Amygdala (tissue), 56 donors: ENCODE measurements around the gene ZNF182.

Source experiments
- DNase-seq, 56 donors: peaks; one replicate each; lab custom pipeline; 2025; lab: John Stamatoyannopoulos, UW

ZNF182 gene

GRCh38 chrX:47927212-47927611 lies 76.6 kb downstream of the ZNF182 start:
- DNase-seq: no peak
